ENCODE measurements around the gene FABP3.

FABP3 gene

DNA sequence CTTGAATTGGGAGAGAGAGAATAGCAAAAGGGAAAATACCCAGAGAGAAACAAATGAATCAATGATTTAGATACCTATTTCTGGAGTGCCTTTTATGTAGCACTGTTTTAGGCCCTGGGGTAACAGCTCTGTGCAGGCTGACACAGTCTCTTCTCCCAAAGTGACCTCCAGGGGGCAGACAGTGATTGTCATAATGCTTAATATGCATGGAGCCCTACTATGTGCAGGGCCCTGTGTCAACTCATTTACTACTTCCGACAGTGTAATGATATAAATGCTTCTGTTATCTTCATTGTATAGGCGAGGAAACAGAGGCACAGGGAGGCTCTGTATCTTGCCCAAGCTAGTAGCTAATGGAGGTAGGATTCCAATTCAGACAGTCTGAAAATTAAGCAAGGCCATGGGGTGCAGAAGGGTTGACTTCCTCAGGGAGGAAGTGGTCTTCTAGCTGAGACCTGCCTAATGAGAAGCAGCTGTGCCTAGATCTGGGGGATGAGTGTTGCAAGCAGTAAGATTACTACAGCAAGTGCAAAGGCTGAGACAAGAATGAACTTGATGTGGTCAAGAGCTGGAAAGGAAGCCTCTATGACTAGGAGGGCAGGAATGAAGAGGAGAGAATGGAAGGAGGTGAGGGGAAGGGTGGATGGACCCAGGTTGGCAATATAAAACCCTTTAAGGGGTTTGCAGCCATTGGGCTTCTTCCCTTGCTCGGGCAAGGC lies 23.9 kb upstream of the FABP3 start:
- no peaks in the 10 kb centered on the region for H3K27me3 ChIP-seq (ENCODE audit: control insufficient read depth, insufficient read depth, low read length)
- no peaks in the 10 kb centered on the region for H3K4me1 ChIP-seq
- no peak overlapping the region for H3K27ac ChIP-seq
- no peaks in the 10 kb centered on the region for H3K79me2 ChIP-seq
- H3K4me3 ChIP-seq (ENCODE audit: low read depth, low read length), result no peak overlapping the region
- TF ChIP-seq CTCF (IDR thresholded peaks at IDR 0.05), result no peak
- H3K4me2 ChIP-seq (ENCODE audit: low read length), result no peak overlapping the region
- no peak overlapping the region for H3K9ac ChIP-seq
- H2AFZ ChIP-seq, result no peak overlapping the region
- no peaks in the 10 kb centered on the region for H3K9me3 ChIP-seq (ENCODE audit: control insufficient read depth, low read length)
- H3K36me3 ChIP-seq (ENCODE audit: control insufficient read depth, insufficient read depth, low read length), result no peaks in the 10 kb centered on the region

GRCh38 chr1:31394584-31395193 lies 21.8 kb upstream of the FABP3 start:
- Histone ChIP-seq H3K36me3 (ENCODE audit: control insufficient read depth, insufficient read depth, low read length) (no peaks in the 10 kb centered on the region), H3K79me2 (no peaks in the 10 kb centered on the region), H3K9ac (no peak overlapping the region), H3K4me3 (ENCODE audit: low read depth, low read length) (peak overlapping the region; percentile 29), H3K4me2 (ENCODE audit: low read length) (peak overlapping the region; percentile 64), H2AFZ (peak overlapping the region; percentile 77), H3K27ac (no peak overlapping the region), H3K9me3 (ENCODE audit: control insufficient read depth, low read length) (no peaks in the 10 kb centered on the region), H3K27me3 (ENCODE audit: control insufficient read depth, insufficient read depth, low read length) (no peaks in the 10 kb centered on the region), H3K4me1 (no peaks in the 10 kb centered on the region)
- TF ChIP-seq CTCF (IDR thresholded peaks at IDR 0.05), result peak; percentile 79

DNA sequence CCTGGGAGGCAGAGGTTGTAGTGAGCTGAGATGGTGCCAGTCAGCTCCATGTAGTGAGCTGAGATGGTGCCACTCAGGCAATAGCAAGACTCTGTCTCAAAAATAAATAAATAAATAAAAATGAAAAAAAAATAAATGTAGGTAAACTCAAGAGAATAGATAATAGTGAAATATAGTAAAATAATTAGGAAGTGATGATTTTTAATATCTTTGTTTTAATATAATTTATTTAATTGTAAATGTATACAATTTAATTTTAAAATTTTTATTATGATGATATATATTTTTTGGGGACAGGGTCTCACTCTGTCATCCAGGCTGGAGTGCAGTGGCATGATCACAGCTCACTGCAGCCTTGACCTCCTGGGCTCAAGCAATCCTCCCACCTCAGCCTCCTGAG lies 20.6 kb upstream of the FABP3 start:
- Histone ChIP-seq H3K27ac (no peak overlapping the region), H2AFZ (no peak overlapping the region), H3K27me3 (ENCODE audit: control insufficient read depth, insufficient read depth, low read length) (no peaks in the 10 kb centered on the region), H3K79me2 (no peaks in the 10 kb centered on the region), H3K36me3 (ENCODE audit: control insufficient read depth, insufficient read depth, low read length) (no peaks in the 10 kb centered on the region), H3K4me2 (ENCODE audit: low read length) (no peak overlapping the region), H3K9ac (no peak overlapping the region), H3K4me3 (ENCODE audit: low read depth, low read length) (no peak overlapping the region), H3K9me3 (ENCODE audit: control insufficient read depth, low read length) (no peaks in the 10 kb centered on the region), H3K4me1 (no peaks in the 10 kb centered on the region)
- no peak for TF ChIP-seq CTCF (IDR thresholded peaks at IDR 0.05)

DNA sequence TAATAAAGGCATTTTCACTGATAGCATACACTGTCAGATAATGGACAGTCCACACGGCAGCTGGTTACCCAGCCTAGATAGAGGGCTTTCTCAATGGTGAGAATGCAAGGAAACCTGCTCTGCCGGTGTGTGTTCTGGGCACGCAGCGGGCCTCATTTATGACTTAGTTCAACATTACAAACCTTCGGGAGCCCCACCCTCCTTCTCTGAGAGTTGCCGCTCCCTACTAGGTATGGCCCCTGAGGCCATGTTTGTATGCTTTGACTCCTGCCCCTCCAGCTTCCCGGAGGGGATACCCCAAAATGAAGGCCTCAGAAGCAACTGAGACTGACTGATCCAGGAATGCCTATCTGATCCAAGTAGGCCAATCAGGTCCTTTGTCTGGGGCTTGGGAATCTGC lies 17.2 kb upstream of the FABP3 start:
- Histone ChIP-seq H3K4me3 (ENCODE audit: low read depth, low read length) (no peak overlapping the region), H3K9ac (no peak overlapping the region)

More for the DNA sequence above, 17.2 kb upstream of the FABP3 start:
- Histone ChIP-seq H3K27ac (no peak overlapping the region), H3K79me2 (no peaks in the 10 kb centered on the region), H3K36me3 (ENCODE audit: control insufficient read depth, insufficient read depth, low read length) (no peaks in the 10 kb centered on the region), H3K9me3 (ENCODE audit: control insufficient read depth, low read length) (no peaks in the 10 kb centered on the region), H3K4me2 (ENCODE audit: low read length) (no peak overlapping the region), H3K27me3 (ENCODE audit: control insufficient read depth, insufficient read depth, low read length) (no peaks in the 10 kb centered on the region), H2AFZ (no peak overlapping the region), H3K4me1 (no peaks in the 10 kb centered on the region)
- no peak for TF ChIP-seq CTCF (IDR thresholded peaks at IDR 0.05)

Measured in parathyroid adenoma (tissue), 2 donors.